Psoas muscle (tissue), 8 donors: ENCODE results near the gene TEX54. TPM values are rescaled to one million over a fixed set of nuclear protein-coding genes. Genes with fewer than 3 reads are reported as not detected.

ENCODE experiments used
- ATAC-seq, 4 donors: fragments of 200-7000 bp; cut with Tn5 transposase; one replicate each; pipeline ENCODE4 v1.9.1; 2020; ENCODE audit warnings: moderate library complexity in 3 of 4, mild to moderate bottlenecking in 2 of 4
- DNase-seq, 2 donors: peaks; one replicate each; pipeline ENCODE4 v3.0.0-alpha.2; 2020
- H3K27ac ChIP-seq: fragments of 200-600 bp; one replicate; pipeline ENCODE4 v1.8.0; 2022
- H3K27me3 ChIP-seq, 3 donors: fragments of 200-600 bp in 1 of 3; one replicate each; pipeline versions ENCODE4 v1.6.1 to v1.8.0; 2013 to 2022; ENCODE audit warnings: low read length in 2 of 3, mild to moderate bottlenecking in 2 of 3, moderate library complexity in 1 of 3; ENCODE audit not compliant: insufficient read depth in 3 of 3
- H3K36me3 ChIP-seq, 2 donors: fragments of 200-600 bp in 1 of 2; one replicate each; pipeline versions ENCODE4 v1.6.1 to v1.8.0; 2013 to 2022; ENCODE audit warnings: low read depth in 1 of 2, mild to moderate bottlenecking in 1 of 2, moderate library complexity in 1 of 2; ENCODE audit not compliant: insufficient read depth in 1 of 2
- H3K4me1 ChIP-seq: fragments of 200-600 bp; one replicate; pipeline ENCODE4 v1.8.0; 2022
- H3K4me3 ChIP-seq: fragments of 200-600 bp; one replicate; pipeline ENCODE4 v1.8.0; 2022; ENCODE audit warnings: mild to moderate bottlenecking
- H3K9me3 ChIP-seq: fragments of 200-600 bp; one replicate; pipeline ENCODE4 v1.8.0; 2022
- WGBS, 3 donors: extraction: QIAGEN DNeasy Blood & Tissue Kit; methylation state at CpG; one replicate each; pipeline versions ENCODE4 v1.1.6 to v1.1.7; 2013; 5-methylcytosine and 5-hydroxymethylcytosine counted together
- intact Hi-C, 2 donors: fragments of 100-400 bp; cut with DNase I; formaldehyde crosslinking; loops; one replicate each; pipeline versions ENCODE4 v1.11.0 to v1.14.2; 2022
- polyA plus RNA-seq, 3 donors: library from polyadenylated mRNA; stranded (reverse); fragments of 200-250 nt; gene quantifications; one replicate each; pipeline ENCODE4 v1.2.3, GENCODE V29; 2013
- total RNA-seq, 4 donors: library from RNA; stranded (reverse); fragmentation: NEBNext Ultra II Directional in 2 of 4; extraction: Animal tissue kit (Norgen Biotek cat#: 25700) in 2 of 4; gene quantifications; one replicate each; pipeline versions ENCODE4 v1.2.1 to v1.2.4, GENCODE V29; 2021 to 2023
- TF ChIP-seq, protein P1 (sequence below): fragments of 200-600 bp; IDR thresholded peaks from one replicate; pipeline ENCODE4 v1.8.0; 2022; ENCODE audit warnings: antibody characterized with exemption
- donor health status: healthy with polysubstance abuse.
- donor health status: DM: no; HTN: no; CAD: no; lungs with moderate emphysema.
- donor health status: Bipolar disorder and iron deficiency.
- donor health status: healthy.
- donor health status: DM: yes; HTN: yes; CAD: no.
- donor health status: DM: no; HTN: no; CAD: no.
- donor health status: DM: no; HTN: no; CAD: no.
- donor health status: DM: yes; HTN: yes; CAD: no.

Gene TEX54
- total and polyA plus RNA-seq, 7 donors: not detected

DNA sequence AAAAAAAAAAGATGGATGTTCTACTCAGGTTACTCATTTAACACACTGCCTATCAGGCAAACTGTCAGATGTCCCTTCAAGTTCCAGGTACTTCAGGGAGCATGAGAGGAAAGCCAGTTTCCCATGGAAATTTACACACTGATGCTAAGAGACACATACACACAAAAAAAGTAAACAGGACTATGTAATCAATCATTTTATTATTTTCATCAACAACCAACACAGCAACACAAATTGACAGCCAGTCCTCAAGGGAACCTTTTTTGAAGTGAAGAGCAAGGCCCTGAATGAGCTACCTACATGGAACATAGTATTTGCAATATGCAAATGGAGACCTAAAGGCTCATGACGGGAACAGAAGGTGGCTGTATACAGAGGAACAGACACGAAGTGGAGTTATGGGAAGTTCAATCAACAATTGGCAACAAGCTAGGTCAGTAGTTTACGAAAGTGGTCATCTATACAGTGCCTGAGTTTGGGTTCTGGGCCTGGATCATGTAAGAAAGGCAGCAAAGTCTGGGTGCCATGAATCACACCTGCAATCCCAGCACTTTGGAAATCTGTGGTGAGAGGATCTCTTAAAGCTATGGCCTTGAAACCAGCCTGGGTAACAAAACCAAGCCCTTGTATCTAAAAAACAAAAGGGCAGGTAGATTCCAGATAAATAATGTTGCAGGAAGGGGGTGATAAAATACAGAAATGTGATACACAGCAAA lies 19.3 kb upstream of the TEX54 start:
- intact Hi-C loops: loop anchor here in 1 of 2 donors (1.0 to 10.0 kb wide), 2 partner anchors 9 to 277 kb away; partner anchors contain the start of gene EEF1G
- peaks cover 23% of the 10 kb centered on the region for H3K4me1 ChIP-seq
- no peak overlapping the region for H3K4me3 ChIP-seq
- TF ChIP-seq, protein P1, sequence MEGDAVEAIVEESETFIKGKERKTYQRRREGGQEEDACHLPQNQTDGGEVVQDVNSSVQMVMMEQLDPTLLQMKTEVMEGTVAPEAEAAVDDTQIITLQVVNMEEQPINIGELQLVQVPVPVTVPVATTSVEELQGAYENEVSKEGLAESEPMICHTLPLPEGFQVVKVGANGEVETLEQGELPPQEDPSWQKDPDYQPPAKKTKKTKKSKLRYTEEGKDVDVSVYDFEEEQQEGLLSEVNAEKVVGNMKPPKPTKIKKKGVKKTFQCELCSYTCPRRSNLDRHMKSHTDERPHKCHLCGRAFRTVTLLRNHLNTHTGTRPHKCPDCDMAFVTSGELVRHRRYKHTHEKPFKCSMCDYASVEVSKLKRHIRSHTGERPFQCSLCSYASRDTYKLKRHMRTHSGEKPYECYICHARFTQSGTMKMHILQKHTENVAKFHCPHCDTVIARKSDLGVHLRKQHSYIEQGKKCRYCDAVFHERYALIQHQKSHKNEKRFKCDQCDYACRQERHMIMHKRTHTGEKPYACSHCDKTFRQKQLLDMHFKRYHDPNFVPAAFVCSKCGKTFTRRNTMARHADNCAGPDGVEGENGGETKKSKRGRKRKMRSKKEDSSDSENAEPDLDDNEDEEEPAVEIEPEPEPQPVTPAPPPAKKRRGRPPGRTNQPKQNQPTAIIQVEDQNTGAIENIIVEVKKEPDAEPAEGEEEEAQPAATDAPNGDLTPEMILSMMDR: no peak
- ATAC-seq (no peak), DNase-seq (no peak)
- H3K9me3 ChIP-seq: no peaks in the 10 kb centered on the region
- H3K27ac ChIP-seq: no peak overlapping the region
- H3K27me3 ChIP-seq: no peaks in the 10 kb centered on the region
- 35 to 64% (median 53%) methylated on average over 3 of the region's 3 CpGs for WGBS, 3 donors
- peaks cover 14 to 43% of the 10 kb centered on the region in 2 donors for H3K36me3 ChIP-seq

GRCh38 chr11:62850911-62851806 lies 18.5 kb upstream of the TEX54 start:
- Histone ChIP-seq H3K27ac (peak overlapping the region; percentile 34), H3K36me3 (peaks cover 14 to 43% of the 10 kb centered on the region in 2 donors), H3K9me3 (no peaks in the 10 kb centered on the region), H3K4me3 (no peak overlapping the region), H3K4me1 (peaks cover 16% of the 10 kb centered on the region), H3K27me3 (no peaks in the 10 kb centered on the region)
- 51 to 59% (median 53%) methylated on average over 14 to 15 of the region's 15 CpGs for WGBS, 3 donors
- intact Hi-C loops: loop anchor here in 1 of 2 donors (1.0 to 10.0 kb wide), 2 partner anchors 8 to 276 kb away; partner anchors contain the start of gene EEF1G
- no peak for ATAC-seq
- no peak for DNase-seq
- TF ChIP-seq, protein P1: no peak

DNA sequence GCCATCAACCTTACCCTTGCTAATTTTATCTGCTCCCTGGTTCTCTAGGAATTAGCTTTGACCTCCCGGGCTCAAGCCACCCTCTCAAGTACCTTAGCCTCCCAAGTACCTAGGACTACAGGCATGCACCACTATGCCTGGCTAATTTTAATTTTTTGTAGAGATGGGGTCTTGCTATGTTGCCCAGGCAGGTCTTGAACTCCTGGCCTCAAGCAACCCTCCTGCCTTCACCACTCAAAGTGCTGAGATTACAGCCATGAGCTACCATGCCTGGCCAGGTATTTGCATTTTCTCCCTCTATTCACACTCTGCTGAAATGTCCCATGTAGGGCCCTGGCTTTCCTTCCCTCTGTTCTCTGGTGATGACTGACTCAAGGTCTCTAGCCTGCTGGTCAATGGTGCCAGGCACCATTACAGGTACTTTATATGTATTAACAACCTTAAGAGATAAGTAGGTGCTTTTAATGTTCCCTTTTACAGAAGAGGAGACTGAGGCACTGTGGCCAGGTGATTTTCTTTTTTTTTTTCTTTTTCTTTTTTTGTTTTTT lies 15.2 kb upstream of the TEX54 start:
- DNase-seq (no peak), ATAC-seq (no peak)
- Histone ChIP-seq H3K4me3 (no peak overlapping the region), H3K36me3 (peaks cover under 1 to 20% of the 10 kb centered on the region in 2 donors), H3K9me3 (no peaks in the 10 kb centered on the region), H3K27ac (no peak overlapping the region), H3K4me1 (peaks cover under 1% of the 10 kb centered on the region), H3K27me3 (no peaks in the 10 kb centered on the region)
- TF ChIP-seq, protein P1: no peak
- intact Hi-C loops: no loop called here
- WGBS, 3 donors: 89 to 100% (median 95%) methylated on average over 1 of the region's 1 CpG

DNA sequence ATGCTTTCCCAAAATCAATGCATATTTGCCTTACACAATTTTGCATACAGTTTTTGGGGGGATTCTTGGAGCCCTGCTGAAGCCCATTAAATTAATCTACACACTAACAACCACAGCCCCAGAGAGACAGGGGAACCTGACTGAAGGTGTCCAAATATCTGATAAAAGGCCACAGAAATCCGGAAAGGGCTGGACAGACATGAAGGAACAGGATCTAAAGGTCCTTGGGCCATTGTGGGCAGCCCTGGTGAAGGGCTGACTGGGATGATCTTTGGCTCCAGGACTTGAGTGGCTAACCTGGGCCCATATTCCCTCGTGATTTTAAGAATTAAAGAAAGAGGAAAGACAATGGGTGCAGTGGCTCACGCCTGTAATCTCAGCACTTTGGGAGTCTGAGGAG lies 13.5 kb upstream of the TEX54 start:
- H3K4me3 ChIP-seq: no peak overlapping the region
- no peak for DNase-seq
- TF ChIP-seq, protein P1: no peak
- no peaks in the 10 kb centered on the region for H3K27me3 ChIP-seq
- no peaks in the 10 kb centered on the region for H3K9me3 ChIP-seq
- peaks cover 7% of the 10 kb centered on the region for H3K4me1 ChIP-seq
- H3K27ac ChIP-seq: no peak overlapping the region
- peaks cover 0 to 3% of the 10 kb centered on the region in 2 donors for H3K36me3 ChIP-seq
- intact Hi-C loops: no loop called here
- no peak for ATAC-seq
- WGBS, 3 donors: 90 to 94% (median 92%) methylated on average over 3 of the region's 3 CpGs
